Right lobe of liver (tissue), 6 donors: ENCODE results near the gene SH3GL1. TPM values are rescaled to one million over a fixed set of nuclear protein-coding genes. Genes with fewer than 3 reads are reported as not detected.
A peak's percentile ranks its signal among the peaks of the same experiment; 100 is the strongest.

ENCODE experiments used
- ATAC-seq, 4 donors: fragments of 200-7000 bp; cut with Tn5 transposase; one replicate each; pipeline ENCODE4 v1.9.1; 2020; ENCODE audit warnings: mild to moderate bottlenecking in 4 of 4, moderate library complexity in 4 of 4
- DNase-seq, 3 donors: peaks; one replicate each; pipeline ENCODE4 v3.0.0-alpha.2; 2020
- H3K27ac ChIP-seq, 3 donors: fragments of 200-600 bp; one replicate each; pipeline ENCODE4 v1.8.0; 2022
- H3K27me3 ChIP-seq, 2 donors: fragments of 200-600 bp; one replicate each; pipeline ENCODE4 v1.8.0; 2022
- H3K36me3 ChIP-seq, 4 donors: fragments of 200-600 bp; sonication (generic) in 1 of 4; one replicate each; pipeline versions ENCODE4 v1.5.1 to v1.8.0; 2017 to 2022; ENCODE audit warnings: control low read depth in 1 of 4
- H3K4me1 ChIP-seq, 4 donors: fragments of 200-600 bp; sonication (generic) in 1 of 4; one replicate each; pipeline versions ENCODE4 v1.5.1 to v1.8.0; 2017 to 2022; ENCODE audit warnings: control low read depth in 1 of 4
- H3K4me3 ChIP-seq, 3 donors: fragments of 200-600 bp; one replicate each; pipeline ENCODE4 v1.8.0; 2022
- H3K9me3 ChIP-seq, 4 donors: fragments of 200-600 bp; sonication (generic) in 1 of 4; one replicate each; pipeline versions ENCODE4 v1.5.1 to v1.8.0; 2017 to 2022; ENCODE audit warnings: control low read depth in 1 of 4
- POLR2A ChIP-seq: fragments of 450-650 bp; IDR thresholded peaks from one replicate; pipeline ENCODE4 v1.6.1; 2017; ENCODE audit warnings: antibody characterized with exemption, mild to moderate bottlenecking
- WGBS: methylation state at CpG from one replicate; pipeline ENCODE4 v1.1.6; 2018; ENCODE audit warnings: low coverage, low lambda C conversion rate; ENCODE audit not compliant: insufficient coverage; ENCODE audit errors: missing lambda C conversion rate; 5-methylcytosine and 5-hydroxymethylcytosine counted together
- intact Hi-C, 2 donors: fragments of 100-400 bp; cut with DNase I; formaldehyde crosslinking; loops; one replicate each; pipeline versions ENCODE4 v1.11.2 to v1.14.1; 2022
- total RNA-seq, 6 experiments: library from RNA; depleted of rRNA in 2 of 6; stranded (reverse); fragments of >200 nt in 2 of 6; fragmentation: NEBNext Ultra II Directional in 3 of 6; extraction: Animal tissue kit (Norgen Biotek cat#: 25700) in 3 of 6; gene quantifications; one replicate each; pipeline versions ENCODE4 v1.1.0 to v1.2.4, GENCODE V29; 2016 to 2023
- TF ChIP-seq, protein P1 (sequence below), 4 donors: fragments of 200-600 bp in 3 of 4; fragments of 450-650 bp in 1 of 4; IDR thresholded peaks; one replicate each; pipeline versions ENCODE4 v1.5.1 to v1.8.0; 2016 to 2022; ENCODE audit warnings: antibody characterized with exemption in 4 of 4, mild to moderate bottlenecking in 2 of 4
- donor health status: DM: no; HTN: yes; CAD: no.
- donor health status: DM: no; HTN: no; CAD: no.
- donor health status: DM: no; HTN: no; CAD: no.
- donor health status: DM: no; HTN: yes; CAD: no.
- donor health status: DM: no; HTN: yes; CAD: no.

The SH3GL1 gene
- total RNA-seq, 6 experiments from 2014 or later: 22.6 to 47.7 (median 25.2) TPM

DNA sequence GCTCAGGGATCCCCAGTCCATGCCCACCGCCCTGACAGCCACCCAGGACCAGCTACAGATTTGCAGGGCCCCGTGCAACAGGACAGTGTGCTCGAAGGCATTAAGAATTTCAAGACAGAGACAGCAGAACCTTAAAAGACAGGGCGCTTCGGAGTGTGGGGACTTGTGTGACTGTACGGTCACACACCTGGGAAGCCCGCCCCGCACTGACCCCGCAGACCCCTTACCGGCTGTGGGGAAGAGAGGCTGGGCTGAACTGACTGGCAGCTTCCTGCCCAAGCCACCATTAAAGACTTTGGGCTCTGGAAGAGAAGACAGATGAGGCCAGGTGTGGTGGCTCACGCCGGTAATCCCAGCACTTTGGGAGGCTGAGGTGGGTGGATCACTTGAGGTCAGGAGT, 76.1 kb downstream of the SH3GL1 start:
- no peak overlapping the region for H3K4me3 ChIP-seq
- no peak overlapping the region for H3K27ac ChIP-seq
- no peak for ATAC-seq
- no peaks in the 10 kb centered on the region for H3K4me1 ChIP-seq
- H3K36me3 ChIP-seq: no peaks in the 10 kb centered on the region
- TF ChIP-seq, protein P1, sequence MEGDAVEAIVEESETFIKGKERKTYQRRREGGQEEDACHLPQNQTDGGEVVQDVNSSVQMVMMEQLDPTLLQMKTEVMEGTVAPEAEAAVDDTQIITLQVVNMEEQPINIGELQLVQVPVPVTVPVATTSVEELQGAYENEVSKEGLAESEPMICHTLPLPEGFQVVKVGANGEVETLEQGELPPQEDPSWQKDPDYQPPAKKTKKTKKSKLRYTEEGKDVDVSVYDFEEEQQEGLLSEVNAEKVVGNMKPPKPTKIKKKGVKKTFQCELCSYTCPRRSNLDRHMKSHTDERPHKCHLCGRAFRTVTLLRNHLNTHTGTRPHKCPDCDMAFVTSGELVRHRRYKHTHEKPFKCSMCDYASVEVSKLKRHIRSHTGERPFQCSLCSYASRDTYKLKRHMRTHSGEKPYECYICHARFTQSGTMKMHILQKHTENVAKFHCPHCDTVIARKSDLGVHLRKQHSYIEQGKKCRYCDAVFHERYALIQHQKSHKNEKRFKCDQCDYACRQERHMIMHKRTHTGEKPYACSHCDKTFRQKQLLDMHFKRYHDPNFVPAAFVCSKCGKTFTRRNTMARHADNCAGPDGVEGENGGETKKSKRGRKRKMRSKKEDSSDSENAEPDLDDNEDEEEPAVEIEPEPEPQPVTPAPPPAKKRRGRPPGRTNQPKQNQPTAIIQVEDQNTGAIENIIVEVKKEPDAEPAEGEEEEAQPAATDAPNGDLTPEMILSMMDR (IDR thresholded peaks at IDR 0.05): no peak
- DNase-seq: no peak
- H3K27me3 ChIP-seq: no peaks in the 10 kb centered on the region
- intact Hi-C loops: no loop called here
- no peaks in the 10 kb centered on the region for H3K9me3 ChIP-seq
- WGBS: 100% methylated on average over 2 of the region's 12 CpGs

DNA sequence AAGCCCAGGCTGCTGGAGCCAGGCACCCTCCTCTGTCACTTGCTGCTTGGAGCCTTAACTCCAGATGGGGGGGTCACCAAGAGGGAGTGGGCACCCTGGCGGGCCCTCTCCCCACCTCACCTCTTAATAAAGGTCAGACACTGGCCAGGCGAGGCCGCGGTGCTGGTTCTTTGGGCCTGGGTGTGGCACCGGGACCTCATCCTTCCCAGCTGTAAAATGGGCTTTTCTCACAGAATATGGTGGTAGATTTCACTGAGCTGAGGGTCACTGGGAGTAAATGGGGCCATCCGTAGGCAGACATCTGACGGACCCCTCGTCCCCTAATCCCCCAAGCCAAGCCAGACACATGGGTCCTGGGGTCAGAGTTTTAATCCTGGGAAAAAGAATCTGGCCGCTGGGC, 76.7 kb downstream of the SH3GL1 start:
- no peaks in the 10 kb centered on the region for H3K4me1 ChIP-seq
- DNase-seq (no peak), ATAC-seq (no peak)
- no peak for TF ChIP-seq POLR2A
- no peaks in the 10 kb centered on the region for H3K36me3 ChIP-seq
- no CpG with 5 or more reads among the region's 9 CpGs for WGBS
- intact Hi-C loops: no loop called here
- H3K4me3 ChIP-seq: no peak overlapping the region
- H3K9me3 ChIP-seq: no peaks in the 10 kb centered on the region
- H3K27me3 ChIP-seq: no peaks in the 10 kb centered on the region
- H3K27ac ChIP-seq: no peak overlapping the region

DNA sequence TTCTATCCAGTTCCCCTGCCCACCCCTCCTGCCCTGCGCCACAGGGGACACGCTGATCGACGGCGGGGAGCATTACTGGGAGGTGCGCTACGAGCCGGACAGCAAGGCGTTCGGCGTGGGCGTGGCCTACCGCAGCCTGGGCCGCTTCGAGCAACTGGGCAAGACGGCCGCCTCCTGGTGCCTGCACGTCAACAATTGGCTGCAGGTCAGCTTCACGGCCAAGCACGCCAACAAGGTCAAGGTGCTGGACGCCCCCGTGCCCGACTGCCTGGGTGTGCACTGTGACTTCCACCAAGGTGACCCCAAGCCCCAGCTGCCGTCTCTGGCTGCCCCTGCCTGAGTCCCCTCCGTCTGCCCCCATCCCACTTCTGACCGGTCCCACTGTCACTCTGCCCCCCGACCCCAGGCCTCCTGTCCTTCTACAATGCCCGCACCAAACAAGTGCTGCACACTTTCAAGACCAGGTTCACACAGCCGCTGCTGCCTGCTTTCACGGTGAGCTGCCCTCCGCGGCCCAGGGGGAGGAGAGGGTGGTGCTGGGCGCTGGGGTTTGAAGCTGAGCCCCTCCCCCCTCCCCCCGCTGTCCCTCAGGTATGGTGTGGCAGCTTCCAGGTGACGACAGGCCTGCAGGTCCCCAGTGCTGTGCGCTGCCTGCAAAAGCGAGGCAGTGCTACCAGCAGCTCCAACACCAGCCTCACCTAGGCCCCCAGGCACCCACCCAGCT, 77.2 kb downstream of the SH3GL1 start:
- intact Hi-C loops: no loop called here
- H3K9me3 ChIP-seq: no peaks in the 10 kb centered on the region
- H3K36me3 ChIP-seq: no peaks in the 10 kb centered on the region
- 58% methylated on average over 6 of the region's 37 CpGs for WGBS
- H3K4me1 ChIP-seq: no peaks in the 10 kb centered on the region
- H3K27ac ChIP-seq: no peak overlapping the region
- DNase-seq (peak in 1 of 3 donors; percentile 38), ATAC-seq (peak; percentile 10 to 63 (median 43))
- TF ChIP-seq, protein P1 (IDR thresholded peaks at IDR 0.05): no peak
- no peak for TF ChIP-seq POLR2A
- H3K27me3 ChIP-seq: no peaks in the 10 kb centered on the region
- no peak overlapping the region for H3K4me3 ChIP-seq

DNA sequence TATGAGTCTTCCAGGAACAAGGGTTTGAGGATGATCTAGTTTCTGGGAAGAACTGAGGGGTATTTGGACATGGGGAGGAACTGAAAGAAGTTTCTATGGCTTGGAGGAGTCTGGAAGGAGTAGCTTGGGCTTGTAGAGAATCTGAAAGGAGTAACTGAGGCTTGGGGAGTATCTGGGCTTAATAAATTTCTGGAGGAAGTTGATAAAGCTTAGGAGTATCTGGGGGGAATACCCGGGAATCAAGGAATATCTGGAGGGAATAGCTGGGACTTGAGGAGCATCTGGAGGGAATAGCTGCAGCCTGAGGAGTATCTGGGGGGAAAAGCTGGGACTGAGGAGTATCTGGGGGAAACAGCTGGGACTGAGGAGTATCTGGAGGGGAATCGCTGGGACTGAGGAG, 79.9 kb downstream of the SH3GL1 start:
- Histone ChIP-seq H3K4me3 (no peak overlapping the region), H3K36me3 (no peaks in the 10 kb centered on the region), H3K27ac (no peak overlapping the region), H3K27me3 (no peaks in the 10 kb centered on the region), H3K9me3 (no peaks in the 10 kb centered on the region), H3K4me1 (no peaks in the 10 kb centered on the region)
- WGBS: 84% methylated on average over 2 of the region's 2 CpGs
- intact Hi-C loops: no loop called here
- TF ChIP-seq, protein P1 (IDR thresholded peaks at IDR 0.05): no peak
- TF ChIP-seq POLR2A: no peak
- DNase-seq (no peak), ATAC-seq (no peak)

DNA sequence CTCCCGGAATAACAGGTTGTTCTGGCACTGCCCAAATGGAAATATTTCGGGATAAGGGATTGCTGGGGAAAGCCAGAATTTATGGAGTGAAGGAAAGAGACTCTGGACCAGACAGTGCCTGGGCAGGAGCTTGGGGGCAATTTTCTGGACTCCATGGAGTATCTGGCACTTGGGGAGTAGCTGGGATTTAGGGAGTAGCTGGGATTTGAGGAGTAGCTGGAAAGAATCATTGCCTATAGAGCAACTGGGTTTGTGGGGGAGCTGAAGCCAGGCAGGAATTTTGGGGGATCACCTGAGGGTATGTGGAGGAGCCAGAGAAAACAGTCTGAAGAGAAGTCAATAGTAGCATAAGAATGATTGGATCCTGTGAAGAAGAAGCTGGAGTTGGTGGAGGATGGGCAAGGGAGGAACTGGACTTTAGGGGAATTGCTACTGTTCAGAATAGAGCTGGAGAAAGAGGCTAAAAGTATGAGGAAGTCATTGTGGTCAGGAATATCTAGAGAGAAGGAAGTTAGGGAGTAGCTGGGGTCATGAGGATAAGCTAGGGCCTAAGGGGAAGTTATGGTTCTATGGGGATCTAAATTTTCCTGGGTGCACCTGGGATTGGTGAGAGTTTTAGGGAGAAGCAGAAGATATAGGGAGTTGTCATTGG, 81.2 kb downstream of the SH3GL1 start:
- Histone ChIP-seq H3K4me3 (no peak overlapping the region), H3K27me3 (no peaks in the 10 kb centered on the region), H3K4me1 (no peaks in the 10 kb centered on the region), H3K9me3 (no peaks in the 10 kb centered on the region), H3K36me3 (no peaks in the 10 kb centered on the region), H3K27ac (no peak overlapping the region)
- DNase-seq (no peak), ATAC-seq (peak in 1 of 4 donors; percentile 22)
- 100% methylated on average over 1 of the region's 2 CpGs for WGBS
- TF ChIP-seq, protein P1 (IDR thresholded peaks at IDR 0.05): no peak
- TF ChIP-seq POLR2A: no peak
- intact Hi-C loops: no loop called here
